A673 (cell line): ENCODE measurements around the gene CTSA. TPM values are rescaled to one million over a fixed set of nuclear protein-coding genes. Genes with fewer than 3 reads are reported as not detected.

Experiments used
- BruUV-seq: library from RNA; stranded (reverse); fragments of 400-500 nt; replicated peaks from 2 replicates; lab custom pipeline; 2021; lab: Mats Ljungman, UMichigan
- CTCF ChIA-PET: fragments of 300-600 bp; sonication (Branson Sonifier 250); formaldehyde crosslinking; loops from one replicate; lab custom pipeline; 2022; ENCODE audit warnings: antibody characterized with exemption; lab: Charles Lee
- POLR2A ChIA-PET: fragments of 300-600 bp; sonication (Branson Sonifier 250); formaldehyde crosslinking; loops from one replicate; lab custom pipeline; 2022; ENCODE audit warnings: antibody characterized with exemption; ENCODE audit not compliant: low non-redundant PET; lab: Charles Lee
- DNase-seq: peaks from one replicate; pipeline ENCODE4 v3.0.0-alpha.2; 2015; ENCODE audit warnings: low spot score
- H3K27ac ChIP-seq: fragments of 200-600 bp; sonication (generic); 2 replicates; pipeline ENCODE4 v1.5.1; 2016; ENCODE audit warnings: mixed run types, low read depth, mild to moderate bottlenecking, mixed read lengths, antibody characterized with exemption, low read length; ENCODE audit not compliant: poor library complexity, severe bottlenecking
- H3K27me3 ChIP-seq: fragments of 200-600 bp; sonication (generic); replicated peaks from 2 replicates; pipeline ENCODE4 v1.6.1; 2017; ENCODE audit warnings: mixed run types, low read depth, mild to moderate bottlenecking, mixed read lengths, antibody characterized with exemption, low read length; ENCODE audit not compliant: insufficient read depth, poor library complexity
- H3K36me3 ChIP-seq: fragments of 200-600 bp; sonication (generic); 2 replicates; pipeline ENCODE4 v1.6.1; 2016; ENCODE audit warnings: mixed run types, mild to moderate bottlenecking, mixed read lengths, antibody characterized with exemption, low read length; ENCODE audit not compliant: insufficient read depth, poor library complexity, severe bottlenecking
- H3K4me1 ChIP-seq: fragments of 200-600 bp; sonication (generic); 2 replicates; pipeline ENCODE4 v1.6.1; 2017; ENCODE audit warnings: mixed run types, mild to moderate bottlenecking, mixed read lengths, antibody characterized with exemption, low read length; ENCODE audit not compliant: insufficient read depth, poor library complexity, severe bottlenecking
- H3K4me3 ChIP-seq: fragments of 200-600 bp; sonication (generic); 2 replicates; pipeline ENCODE4 v1.5.1; 2016; ENCODE audit warnings: low read depth, mixed run types, mild to moderate bottlenecking, mixed read lengths, low read length; ENCODE audit not compliant: poor library complexity, severe bottlenecking
- H3K9me3 ChIP-seq: fragments of 200-600 bp; sonication (generic); 2 replicates; pipeline ENCODE4 v1.6.1; 2016; ENCODE audit warnings: mixed run types, low read depth, mild to moderate bottlenecking, mixed read lengths, antibody characterized with exemption, low read length; ENCODE audit not compliant: poor library complexity, severe bottlenecking
- EZH2 ChIP-seq: fragments of 200-600 bp; sonication (generic); IDR thresholded peaks from 2 replicates; pipeline ENCODE4 v1.6.1; 2017; ENCODE audit warnings: borderline replicate concordance, low read depth, mild to moderate bottlenecking, mixed read lengths, antibody characterized with exemption, low read length; ENCODE audit not compliant: poor library complexity, severe bottlenecking
- intact Hi-C: fragments of 100-400 bp; cut with micrococcal nuclease; formaldehyde crosslinking; loops from one replicate; pipeline ENCODE4 v1.10.0; 2022; ENCODE audit not compliant: unreplicated experiment
- total RNA-seq: library from RNA; stranded (reverse); gene quantifications from 2 replicates; pipeline ENCODE4 v1.2.3, GENCODE V29; 2021
- TF ChIP-seq, protein P1 (sequence below): fragments of 300-800, 200-600 bp; sonication (generic); conservative IDR thresholded peaks from 2 replicates; pipeline ENCODE4 v1.5.1; 2017; ENCODE audit warnings: low read depth, mild to moderate bottlenecking, antibody characterized with exemption, low read length, moderate library complexity, mixed read lengths

CTSA gene
- total RNA-seq, 1 experiment from 2014 or later, result 83.5 TPM

DNA sequence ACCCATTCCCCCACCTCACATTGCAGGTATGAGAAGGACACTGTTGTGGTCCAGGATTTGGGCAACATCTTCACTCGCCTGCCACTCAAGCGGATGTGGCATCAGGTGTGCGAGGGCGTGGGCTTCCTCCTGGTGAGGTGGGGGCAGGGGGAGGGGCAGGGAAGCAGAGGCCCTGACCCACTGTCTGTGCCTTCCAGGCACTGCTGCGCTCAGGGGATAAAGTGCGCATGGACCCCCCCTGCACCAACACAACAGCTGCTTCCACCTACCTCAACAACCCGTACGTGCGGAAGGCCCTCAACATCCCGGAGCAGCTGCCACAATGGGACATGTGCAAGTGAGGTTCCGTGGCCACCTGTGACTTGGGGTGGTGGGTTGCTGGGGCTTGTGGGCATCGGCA, 3.7 kb downstream of the CTSA start:
- H3K9me3 ChIP-seq, result no peaks in the 10 kb centered on the region
- intact Hi-C loops, result loop anchor here (10.0 kb wide), 1 partner anchor 70 kb away; no protein-coding TSS in a partner anchor
- ChIA-PET CTCF (no interaction called here), POLR2A (no interaction called here)
- no peak for DNase-seq
- no peak for TF ChIP-seq EZH2
- TF ChIP-seq, protein P1, sequence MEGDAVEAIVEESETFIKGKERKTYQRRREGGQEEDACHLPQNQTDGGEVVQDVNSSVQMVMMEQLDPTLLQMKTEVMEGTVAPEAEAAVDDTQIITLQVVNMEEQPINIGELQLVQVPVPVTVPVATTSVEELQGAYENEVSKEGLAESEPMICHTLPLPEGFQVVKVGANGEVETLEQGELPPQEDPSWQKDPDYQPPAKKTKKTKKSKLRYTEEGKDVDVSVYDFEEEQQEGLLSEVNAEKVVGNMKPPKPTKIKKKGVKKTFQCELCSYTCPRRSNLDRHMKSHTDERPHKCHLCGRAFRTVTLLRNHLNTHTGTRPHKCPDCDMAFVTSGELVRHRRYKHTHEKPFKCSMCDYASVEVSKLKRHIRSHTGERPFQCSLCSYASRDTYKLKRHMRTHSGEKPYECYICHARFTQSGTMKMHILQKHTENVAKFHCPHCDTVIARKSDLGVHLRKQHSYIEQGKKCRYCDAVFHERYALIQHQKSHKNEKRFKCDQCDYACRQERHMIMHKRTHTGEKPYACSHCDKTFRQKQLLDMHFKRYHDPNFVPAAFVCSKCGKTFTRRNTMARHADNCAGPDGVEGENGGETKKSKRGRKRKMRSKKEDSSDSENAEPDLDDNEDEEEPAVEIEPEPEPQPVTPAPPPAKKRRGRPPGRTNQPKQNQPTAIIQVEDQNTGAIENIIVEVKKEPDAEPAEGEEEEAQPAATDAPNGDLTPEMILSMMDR, result no peak
- no TSS peak for BruUV-seq
- no peak overlapping the region for H3K27ac ChIP-seq
- H3K27me3 ChIP-seq, result no peaks in the 10 kb centered on the region
- peaks cover 26% of the 10 kb centered on the region for H3K36me3 ChIP-seq
- H3K4me3 ChIP-seq, result no peak overlapping the region
- peaks cover 8% of the 10 kb centered on the region for H3K4me1 ChIP-seq

DNA sequence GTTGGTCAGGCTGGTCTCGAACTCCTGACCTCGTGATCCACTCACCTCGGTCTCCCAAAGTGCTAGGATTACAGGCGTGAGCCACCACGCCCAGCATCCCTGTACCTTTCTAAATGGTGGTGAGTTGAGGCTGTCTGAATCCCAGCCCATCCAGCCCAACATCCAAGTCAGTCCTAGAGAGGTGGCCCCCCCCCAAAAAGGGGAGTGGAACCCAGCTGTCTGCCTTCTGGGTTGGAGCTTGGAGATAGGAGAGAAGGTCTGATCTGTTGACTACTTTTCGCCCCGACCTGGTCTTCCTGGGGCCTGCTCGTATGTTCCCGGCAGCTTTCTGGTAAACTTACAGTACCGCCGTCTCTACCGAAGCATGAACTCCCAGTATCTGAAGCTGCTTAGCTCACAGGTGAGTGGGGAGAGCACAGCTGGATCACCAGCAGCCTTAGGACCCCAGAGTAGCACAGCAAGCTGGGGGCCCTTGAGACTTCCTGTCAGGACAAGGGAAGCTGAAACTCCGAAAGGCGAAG, 5.6 kb downstream of the CTSA start:
- Histone ChIP-seq H3K27ac (no peak overlapping the region), H3K9me3 (no peaks in the 10 kb centered on the region), H3K4me3 (no peak overlapping the region), H3K27me3 (no peaks in the 10 kb centered on the region), H3K36me3 (peaks cover 33% of the 10 kb centered on the region), H3K4me1 (peaks cover 7% of the 10 kb centered on the region)
- BruUV-seq, result no TSS peak
- ChIA-PET CTCF (no interaction called here), POLR2A (no interaction called here)
- intact Hi-C loops, result loop anchor here (10.0 kb wide), 1 partner anchor 68 kb away; no protein-coding TSS in a partner anchor
- TF ChIP-seq, protein P1, result no peak
- DNase-seq, result no peak

DNA sequence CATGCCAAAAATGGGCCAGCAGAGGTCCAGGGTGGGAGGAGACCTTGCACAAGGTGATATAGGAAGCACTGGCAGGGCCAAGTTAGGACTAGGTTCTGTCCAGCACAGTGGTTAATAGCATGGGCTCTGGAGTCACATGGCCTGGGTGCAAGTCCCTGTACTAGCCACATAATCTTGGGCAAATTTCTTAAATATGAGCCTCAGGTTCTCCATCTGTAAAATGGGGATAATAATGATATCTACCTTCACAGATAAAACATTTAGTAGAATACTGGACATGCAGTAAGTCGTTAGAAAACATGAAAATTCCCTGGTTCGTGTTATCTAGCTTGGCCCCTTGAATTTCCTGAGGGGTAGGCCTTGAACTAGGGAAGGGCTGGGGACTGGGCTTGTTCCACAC, 6.2 kb downstream of the CTSA start:
- H3K9me3 ChIP-seq, result no peaks in the 10 kb centered on the region
- H3K4me1 ChIP-seq, result peaks cover 1% of the 10 kb centered on the region
- no peaks in the 10 kb centered on the region for H3K27me3 ChIP-seq
- DNase-seq, result no peak
- POLR2A ChIA-PET, result no interaction called here
- H3K27ac ChIP-seq, result no peak overlapping the region
- intact Hi-C loops, result loop anchor here (10.0 kb wide), 1 partner anchor 68 kb away; no protein-coding TSS in a partner anchor
- no peak overlapping the region for H3K4me3 ChIP-seq
- peaks cover 38% of the 10 kb centered on the region for H3K36me3 ChIP-seq
- no TSS peak for BruUV-seq
- no peak for TF ChIP-seq EZH2
- TF ChIP-seq, protein P1, result no peak
- CTCF ChIA-PET, result no interaction called here
